HepG2 (cell line): ENCODE results near the gene SBSN. TPM values are rescaled to one million over a fixed set of nuclear protein-coding genes. Genes with fewer than 3 reads are reported as not detected.

ENCODE experiments used
- LCORL ChIP-seq, 2 experiments: fragments of 450-650 bp in 1 of 2; sonication (generic) in 1 of 2; formaldehyde crosslinking in 1 of 2; IDR thresholded peaks; 2 replicates each; pipeline versions ENCODE4 v1.5.0 to v1.6.1; 2017 to 2020; ENCODE audit warnings: antibody characterized with exemption in 1 of 2, missing genetic modification reagents in 1 of 2
- NFYB ChIP-seq: sonication (generic); formaldehyde crosslinking; IDR thresholded peaks from 2 replicates; pipeline ENCODE4 v1.4.0; 2020; ENCODE audit warnings: missing genetic modification reagents
- NFYC ChIP-seq: IDR thresholded peaks from 2 replicates; pipeline ENCODE4 v1.6.1; 2016; ENCODE audit warnings: missing genetic modification reagents, missing compliant biosample characterization
- ZNF749 ChIP-seq: sonication (generic); formaldehyde crosslinking; IDR thresholded peaks from 2 replicates; pipeline ENCODE4 v1.8.0; 2022; ENCODE audit warnings: mild to moderate bottlenecking, missing genetic modification reagents, moderate library complexity, borderline replicate concordance
- ZNF781 ChIP-seq: sonication (generic); formaldehyde crosslinking; IDR thresholded peaks from 2 replicates; pipeline ENCODE4 v1.5.1; 2020; ENCODE audit warnings: borderline replicate concordance, mild to moderate bottlenecking, missing genetic modification reagents; ENCODE audit errors: not compliant biosample characterization
- ZSCAN12 ChIP-seq: sonication (generic); formaldehyde crosslinking; IDR thresholded peaks from 2 replicates; pipeline ENCODE4 v1.9.0; 2021; ENCODE audit warnings: mild to moderate bottlenecking, missing genetic modification reagents
- ZSCAN21 ChIP-seq: sonication (generic); formaldehyde crosslinking; IDR thresholded peaks from 2 replicates; pipeline ENCODE4 v1.8.0; 2022; ENCODE audit warnings: mild to moderate bottlenecking, missing genetic modification reagents, moderate library complexity, borderline replicate concordance
- polyA plus RNA-seq, 8 experiments: library from polyadenylated mRNA; depleted of rRNA in 3 of 8; stranded (reverse) in 7 of 8; unstranded in 1 of 8; fragments of >200 nt; fragmentation: Illumina TruSeq in 4 of 8; extraction: Trizol in 4 of 8; gene quantifications; 2 replicates each; pipeline versions ENCODE4 v1.2.1 to v1.2.3, GENCODE V29; 2011 to 2016; ENCODE audit warnings: low read depth in 4 of 8, missing spikeins in 1 of 8, mixed read lengths in 1 of 8; ENCODE audit not compliant: insufficient read depth in 1 of 8
- total RNA-seq, 5 experiments: library from RNA; depleted of rRNA; stranded (reverse); fragments of >200 nt; fragmentation: Illumina TruSeq; extraction: Trizol; gene quantifications; 2 replicates each; pipeline ENCODE4 v1.2.3, GENCODE V29; 2016; ENCODE audit warnings: low read depth in 1 of 5
- TF ChIP-seq, protein P1 (sequence below): IDR thresholded peaks from 2 replicates; pipeline ENCODE4 v1.6.1; 2016; ENCODE audit warnings: mild to moderate bottlenecking
- TF ChIP-seq, protein P2 (sequence below): sonication (generic); formaldehyde crosslinking; IDR thresholded peaks from 2 replicates; pipeline ENCODE4 v1.4.0; 2020; ENCODE audit warnings: missing genetic modification reagents
- TF ChIP-seq, protein P3 (sequence below): sonication (generic); formaldehyde crosslinking; IDR thresholded peaks from 2 replicates; pipeline ENCODE4 v1.5.0; 2020; ENCODE audit warnings: missing genetic modification reagents
- TF ChIP-seq, protein P4 (sequence below): sonication (generic); formaldehyde crosslinking; IDR thresholded peaks from 2 replicates; pipeline ENCODE4 v1.4.0; 2020; ENCODE audit warnings: missing genetic modification reagents
- TF ChIP-seq, protein P5 (sequence below): sonication (generic); formaldehyde crosslinking; IDR thresholded peaks from 2 replicates; pipeline ENCODE4 v1.4.0; 2020; ENCODE audit warnings: low read depth, missing genetic modification reagents
- TF ChIP-seq, protein P6 (sequence below): sonication (generic); formaldehyde crosslinking; conservative IDR thresholded peaks from 2 replicates; pipeline ENCODE4 v1.4.0; 2020; ENCODE audit warnings: mild to moderate bottlenecking, missing genetic modification reagents, moderate library complexity

SBSN gene
- total and polyA plus RNA-seq, 2 of the 13 experiments (the other 11 are each of a cell fraction or from before 2014, with no cell fraction given), result not detected

DNA sequence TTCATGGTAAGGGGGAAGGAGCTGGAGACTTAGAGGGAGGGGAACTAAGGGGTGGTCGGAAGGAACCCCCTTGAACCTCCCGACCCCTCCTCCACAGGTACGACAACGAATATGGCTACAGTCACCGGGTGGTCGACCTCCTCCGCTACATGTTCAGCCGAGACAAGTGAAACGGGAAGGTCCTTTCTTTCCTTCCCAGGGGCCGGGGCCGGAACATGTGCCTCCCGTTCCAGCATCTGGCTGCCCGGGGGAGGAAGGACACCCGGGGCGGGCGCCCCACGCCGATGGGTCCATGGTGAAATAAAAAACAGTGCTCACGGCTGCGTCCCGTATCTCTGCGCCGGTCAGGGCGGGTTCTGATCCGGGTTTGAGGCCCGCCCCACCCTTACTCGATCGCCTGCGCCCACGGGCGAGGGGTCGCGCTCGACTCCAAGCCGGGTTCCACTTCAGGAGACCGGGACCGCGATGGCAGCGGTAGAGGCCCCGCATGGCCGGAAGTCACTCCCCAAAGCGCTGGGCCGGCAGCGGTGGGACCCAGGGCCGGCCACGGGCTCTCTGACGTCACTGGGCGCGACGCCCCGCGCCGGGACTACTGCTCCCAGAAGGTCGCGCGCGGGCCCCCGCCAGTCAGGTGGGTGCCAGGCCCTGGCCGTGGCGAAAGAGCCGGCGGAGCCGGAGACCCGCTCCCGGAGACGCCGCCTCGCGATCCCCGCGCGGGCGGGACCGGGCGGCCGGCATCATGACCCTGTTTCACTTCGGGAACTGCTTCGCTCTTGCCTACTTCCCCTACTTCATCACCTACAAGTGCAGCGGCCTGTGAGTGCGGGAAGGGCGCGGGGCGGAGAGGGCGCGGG is 17.1 kb upstream of the SBSN start, which contains the start of gene TMEM147 (continued):
- TF ChIP-seq NFYB (CRISPR knock-in tag) (peak; percentile 61), ZSCAN12 (CRISPR knock-in tag) (peak; percentile 69; the same call in 1 of the 2 replicates), LCORL (IDR thresholded peaks at IDR 0.05) (no peak), LCORL (CRISPR knock-in tag; IDR thresholded peaks at IDR 0.05) (peak; percentile 71), ZSCAN21 (CRISPR knock-in tag) (peak; percentile 52; the same call in 1 of the 2 replicates), ZNF781 (CRISPR knock-in tag) (peak; percentile 40), ZNF749 (no peak), NFYC (CRISPR knock-in tag) (peak; percentile 44; the same call in 1 of the 2 replicates)
- TF ChIP-seq, protein P1, sequence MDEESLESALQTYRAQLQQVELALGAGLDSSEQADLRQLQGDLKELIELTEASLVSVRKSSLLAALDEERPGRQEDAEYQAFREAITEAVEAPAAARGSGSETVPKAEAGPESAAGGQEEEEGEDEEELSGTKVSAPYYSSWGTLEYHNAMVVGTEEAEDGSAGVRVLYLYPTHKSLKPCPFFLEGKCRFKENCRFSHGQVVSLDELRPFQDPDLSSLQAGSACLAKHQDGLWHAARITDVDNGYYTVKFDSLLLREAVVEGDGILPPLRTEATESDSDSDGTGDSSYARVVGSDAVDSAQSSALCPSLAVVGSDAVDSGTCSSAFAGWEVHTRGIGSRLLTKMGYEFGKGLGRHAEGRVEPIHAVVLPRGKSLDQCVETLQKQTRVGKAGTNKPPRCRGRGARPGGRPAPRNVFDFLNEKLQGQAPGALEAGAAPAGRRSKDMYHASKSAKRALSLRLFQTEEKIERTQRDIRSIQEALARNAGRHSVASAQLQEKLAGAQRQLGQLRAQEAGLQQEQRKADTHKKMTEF (CRISPR knock-in tag), result peak; percentile 89
- TF ChIP-seq, protein P2, sequence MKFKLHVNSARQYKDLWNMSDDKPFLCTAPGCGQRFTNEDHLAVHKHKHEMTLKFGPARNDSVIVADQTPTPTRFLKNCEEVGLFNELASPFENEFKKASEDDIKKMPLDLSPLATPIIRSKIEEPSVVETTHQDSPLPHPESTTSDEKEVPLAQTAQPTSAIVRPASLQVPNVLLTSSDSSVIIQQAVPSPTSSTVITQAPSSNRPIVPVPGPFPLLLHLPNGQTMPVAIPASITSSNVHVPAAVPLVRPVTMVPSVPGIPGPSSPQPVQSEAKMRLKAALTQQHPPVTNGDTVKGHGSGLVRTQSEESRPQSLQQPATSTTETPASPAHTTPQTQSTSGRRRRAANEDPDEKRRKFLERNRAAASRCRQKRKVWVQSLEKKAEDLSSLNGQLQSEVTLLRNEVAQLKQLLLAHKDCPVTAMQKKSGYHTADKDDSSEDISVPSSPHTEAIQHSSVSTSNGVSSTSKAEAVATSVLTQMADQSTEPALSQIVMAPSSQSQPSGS (CRISPR knock-in tag), result peak; percentile 74; the same call in 1 of the 2 replicates
- TF ChIP-seq, protein P3, sequence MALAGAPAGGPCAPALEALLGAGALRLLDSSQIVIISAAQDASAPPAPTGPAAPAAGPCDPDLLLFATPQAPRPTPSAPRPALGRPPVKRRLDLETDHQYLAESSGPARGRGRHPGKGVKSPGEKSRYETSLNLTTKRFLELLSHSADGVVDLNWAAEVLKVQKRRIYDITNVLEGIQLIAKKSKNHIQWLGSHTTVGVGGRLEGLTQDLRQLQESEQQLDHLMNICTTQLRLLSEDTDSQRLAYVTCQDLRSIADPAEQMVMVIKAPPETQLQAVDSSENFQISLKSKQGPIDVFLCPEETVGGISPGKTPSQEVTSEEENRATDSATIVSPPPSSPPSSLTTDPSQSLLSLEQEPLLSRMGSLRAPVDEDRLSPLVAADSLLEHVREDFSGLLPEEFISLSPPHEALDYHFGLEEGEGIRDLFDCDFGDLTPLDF (CRISPR knock-in tag), result no peak; the same call in 1 of the 2 replicates
- TF ChIP-seq, protein P4, sequence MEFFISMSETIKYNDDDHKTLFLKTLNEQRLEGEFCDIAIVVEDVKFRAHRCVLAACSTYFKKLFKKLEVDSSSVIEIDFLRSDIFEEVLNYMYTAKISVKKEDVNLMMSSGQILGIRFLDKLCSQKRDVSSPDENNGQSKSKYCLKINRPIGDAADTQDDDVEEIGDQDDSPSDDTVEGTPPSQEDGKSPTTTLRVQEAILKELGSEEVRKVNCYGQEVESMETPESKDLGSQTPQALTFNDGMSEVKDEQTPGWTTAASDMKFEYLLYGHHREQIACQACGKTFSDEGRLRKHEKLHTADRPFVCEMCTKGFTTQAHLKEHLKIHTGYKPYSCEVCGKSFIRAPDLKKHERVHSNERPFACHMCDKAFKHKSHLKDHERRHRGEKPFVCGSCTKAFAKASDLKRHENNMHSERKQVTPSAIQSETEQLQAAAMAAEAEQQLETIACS (CRISPR knock-in tag), result peak; percentile 59; the same call in 1 of the 2 replicates
- TF ChIP-seq, protein P5, sequence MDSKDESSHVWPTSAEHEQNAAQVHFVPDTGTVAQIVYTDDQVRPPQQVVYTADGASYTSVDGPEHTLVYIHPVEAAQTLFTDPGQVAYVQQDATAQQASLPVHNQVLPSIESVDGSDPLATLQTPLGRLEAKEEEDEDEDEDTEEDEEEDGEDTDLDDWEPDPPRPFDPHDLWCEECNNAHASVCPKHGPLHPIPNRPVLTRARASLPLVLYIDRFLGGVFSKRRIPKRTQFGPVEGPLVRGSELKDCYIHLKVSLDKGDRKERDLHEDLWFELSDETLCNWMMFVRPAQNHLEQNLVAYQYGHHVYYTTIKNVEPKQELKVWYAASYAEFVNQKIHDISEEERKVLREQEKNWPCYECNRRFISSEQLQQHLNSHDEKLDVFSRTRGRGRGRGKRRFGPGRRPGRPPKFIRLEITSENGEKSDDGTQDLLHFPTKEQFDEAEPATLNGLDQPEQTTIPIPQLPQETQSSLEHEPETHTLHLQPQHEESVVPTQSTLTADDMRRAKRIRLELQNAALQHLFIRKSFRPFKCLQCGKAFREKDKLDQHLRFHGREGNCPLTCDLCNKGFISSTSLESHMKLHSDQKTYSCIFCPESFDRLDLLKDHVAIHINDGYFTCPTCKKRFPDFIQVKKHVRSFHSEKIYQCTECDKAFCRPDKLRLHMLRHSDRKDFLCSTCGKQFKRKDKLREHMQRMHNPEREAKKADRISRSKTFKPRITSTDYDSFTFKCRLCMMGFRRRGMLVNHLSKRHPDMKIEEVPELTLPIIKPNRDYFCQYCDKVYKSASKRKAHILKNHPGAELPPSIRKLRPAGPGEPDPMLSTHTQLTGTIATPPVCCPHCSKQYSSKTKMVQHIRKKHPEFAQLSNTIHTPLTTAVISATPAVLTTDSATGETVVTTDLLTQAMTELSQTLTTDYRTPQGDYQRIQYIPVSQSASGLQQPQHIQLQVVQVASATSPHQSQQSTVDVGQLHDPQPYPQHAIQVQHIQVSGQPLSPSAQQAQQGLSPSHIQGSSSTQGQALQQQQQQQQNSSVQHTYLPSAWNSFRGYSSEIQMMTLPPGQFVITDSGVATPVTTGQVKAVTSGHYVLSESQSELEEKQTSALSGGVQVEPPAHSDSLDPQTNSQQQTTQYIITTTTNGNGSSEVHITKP (CRISPR knock-in tag), result no peak
- TF ChIP-seq, protein P6, sequence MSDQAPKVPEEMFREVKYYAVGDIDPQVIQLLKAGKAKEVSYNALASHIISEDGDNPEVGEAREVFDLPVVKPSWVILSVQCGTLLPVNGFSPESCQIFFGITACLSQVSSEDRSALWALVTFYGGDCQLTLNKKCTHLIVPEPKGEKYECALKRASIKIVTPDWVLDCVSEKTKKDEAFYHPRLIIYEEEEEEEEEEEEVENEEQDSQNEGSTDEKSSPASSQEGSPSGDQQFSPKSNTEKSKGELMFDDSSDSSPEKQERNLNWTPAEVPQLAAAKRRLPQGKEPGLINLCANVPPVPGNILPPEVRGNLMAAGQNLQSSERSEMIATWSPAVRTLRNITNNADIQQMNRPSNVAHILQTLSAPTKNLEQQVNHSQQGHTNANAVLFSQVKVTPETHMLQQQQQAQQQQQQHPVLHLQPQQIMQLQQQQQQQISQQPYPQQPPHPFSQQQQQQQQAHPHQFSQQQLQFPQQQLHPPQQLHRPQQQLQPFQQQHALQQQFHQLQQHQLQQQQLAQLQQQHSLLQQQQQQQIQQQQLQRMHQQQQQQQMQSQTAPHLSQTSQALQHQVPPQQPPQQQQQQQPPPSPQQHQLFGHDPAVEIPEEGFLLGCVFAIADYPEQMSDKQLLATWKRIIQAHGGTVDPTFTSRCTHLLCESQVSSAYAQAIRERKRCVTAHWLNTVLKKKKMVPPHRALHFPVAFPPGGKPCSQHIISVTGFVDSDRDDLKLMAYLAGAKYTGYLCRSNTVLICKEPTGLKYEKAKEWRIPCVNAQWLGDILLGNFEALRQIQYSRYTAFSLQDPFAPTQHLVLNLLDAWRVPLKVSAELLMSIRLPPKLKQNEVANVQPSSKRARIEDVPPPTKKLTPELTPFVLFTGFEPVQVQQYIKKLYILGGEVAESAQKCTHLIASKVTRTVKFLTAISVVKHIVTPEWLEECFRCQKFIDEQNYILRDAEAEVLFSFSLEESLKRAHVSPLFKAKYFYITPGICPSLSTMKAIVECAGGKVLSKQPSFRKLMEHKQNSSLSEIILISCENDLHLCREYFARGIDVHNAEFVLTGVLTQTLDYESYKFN (CRISPR knock-in tag), result peak; percentile 37; the same call in 1 of the 2 replicates
